GM12878 (cell line): ENCODE data around the gene EIF3B. TPM values are rescaled to one million over a fixed set of nuclear protein-coding genes. Genes with fewer than 3 reads are reported as not detected.

ENCODE experiments used
- ATAC-seq: fragments of 200-7000 bp; cut with Tn5 transposase; 3 replicates; pipeline ENCODE4 v1.9.1; 2020; ENCODE audit warnings: mild to moderate bottlenecking, moderate library complexity
- BruUV-seq: library from RNA; stranded (reverse); fragments of 400-500 nt; replicated peaks from 2 replicates; lab custom pipeline; 2021; lab: Mats Ljungman, UMichigan
- CTCF ChIA-PET: fragments of 300-600 bp; sonication (Branson Sonifier 250); formaldehyde crosslinking; extraction: SDS; loops from one replicate; lab custom pipeline; 2021; ENCODE audit warnings: inconsistent platforms; lab: Yijun Ruan, JAX
- POLR2A ChIA-PET: fragments of 350-600 bp; formaldehyde crosslinking; extraction: SDS; loops from one replicate; lab custom pipeline; 2021; ENCODE audit warnings: inconsistent platforms; lab: Charles Lee
- RAD21 ChIA-PET: fragments of 300-600 bp; sonication (Branson Sonifier 250); formaldehyde crosslinking; loops from one replicate; lab custom pipeline; 2023; ENCODE audit warnings: antibody characterized with exemption; ENCODE audit not compliant: unreplicated experiment; lab: Charles Lee
- SMC1A ChIA-PET: fragments of 300-600 bp; sonication (Branson Sonifier 250); formaldehyde crosslinking; loops from one replicate; lab custom pipeline; 2023; ENCODE audit not compliant: unreplicated experiment, uncharacterized antibody; lab: Charles Lee
- DNase-seq: peaks from one replicate; pipeline ENCODE4 v3.0.0-alpha.2; 2011; ENCODE audit warnings: low read depth, low spot score
- FAIRE-seq: peaks from 3 replicates; lab custom pipeline; 2011; peaks lifted over from hg19 to GRCh38; lab: Jason Lieb, UNC
- H2AFZ ChIP-seq: 2 replicates; pipeline ENCODE4 v1.6.0; 2011; ENCODE audit warnings: low read depth, low read length, control low read depth; ENCODE audit not compliant: control insufficient read depth
- H3K27ac ChIP-seq: 2 replicates; pipeline ENCODE4 v1.5.1; 2011; ENCODE audit warnings: control low read depth; ENCODE audit not compliant: control insufficient read depth, insufficient read depth
- H3K27me3 ChIP-seq, 2 experiments: replicated peaks in 1 of 2; 2 replicates each; pipeline versions ENCODE4 v1.6.0 to v1.6.1; 2011; ENCODE audit warnings: low read length in 1 of 2; ENCODE audit not compliant: control insufficient read depth in 2 of 2, insufficient read depth in 2 of 2
- H3K36me3 ChIP-seq, 2 experiments: 2 replicates each; pipeline ENCODE4 v1.5.1; 2011; ENCODE audit warnings: low read length in 1 of 2; ENCODE audit not compliant: control insufficient read depth in 2 of 2, insufficient read depth in 2 of 2
- H3K4me1 ChIP-seq: 2 replicates; pipeline ENCODE4 v1.6.1; 2011; ENCODE audit warnings: mild to moderate bottlenecking, low read length, moderate library complexity, mixed read lengths; ENCODE audit not compliant: control insufficient read depth, insufficient read depth
- H3K4me2 ChIP-seq: 2 replicates; pipeline ENCODE4 v1.6.0; 2011; ENCODE audit warnings: control low read depth; ENCODE audit not compliant: control insufficient read depth, insufficient read depth
- H3K4me3 ChIP-seq: fragments of 200-600 bp; sonication (generic); 2 replicates; pipeline ENCODE4 v1.5.1; 2016
- H3K79me2 ChIP-seq: 2 replicates; pipeline ENCODE4 v1.6.0; 2011; ENCODE audit warnings: low read length; ENCODE audit not compliant: control insufficient read depth, insufficient read depth
- H3K9ac ChIP-seq: 2 replicates; pipeline ENCODE4 v1.8.0; 2011; ENCODE audit warnings: low read length, control low read depth, mixed read lengths; ENCODE audit not compliant: control insufficient read depth, insufficient read depth
- H3K9me3 ChIP-seq: replicated peaks from 3 replicates; pipeline ENCODE4 v1.5.1; 2011; ENCODE audit warnings: mild to moderate bottlenecking, low read length; ENCODE audit not compliant: control insufficient read depth, insufficient read depth
- H4K20me1 ChIP-seq: 2 replicates; pipeline ENCODE4 v1.6.0; 2011; ENCODE audit not compliant: control insufficient read depth, insufficient read depth
- BRCA1 ChIP-seq: IDR thresholded peaks from 2 replicates; pipeline ENCODE4 v1.6.1; 2011; ENCODE audit warnings: low read depth, low read length, improper control_type of control experiment
- CHD4 ChIP-seq: fragments of 200-600 bp; sonication (generic); IDR thresholded peaks from 2 replicates; pipeline ENCODE4 v1.6.1; 2016; ENCODE audit warnings: mild to moderate bottlenecking
- FOXK2 ChIP-seq: fragments of 450-650 bp; IDR thresholded peaks from 2 replicates; pipeline ENCODE4 v1.6.1; 2017; ENCODE audit warnings: mild to moderate bottlenecking, moderate library complexity
- JUND ChIP-seq: IDR thresholded peaks from 2 replicates; pipeline ENCODE4 v1.6.1; 2012; ENCODE audit warnings: low read depth, mild to moderate bottlenecking, low read length, improper control_type of control experiment, moderate library complexity
- MTA2 ChIP-seq: fragments of 450-650 bp; IDR thresholded peaks from 2 replicates; pipeline ENCODE4 v1.6.1; 2016; ENCODE audit warnings: low read depth, mild to moderate bottlenecking, moderate library complexity
- NBN ChIP-seq: fragments of 450-650 bp; IDR thresholded peaks from 2 replicates; pipeline ENCODE4 v1.6.1; 2016
- PAX5 ChIP-seq: IDR thresholded peaks from 2 replicates; pipeline ENCODE4 v1.6.1; 2011; ENCODE audit warnings: low read depth, low read length, borderline replicate concordance
- SKIL ChIP-seq: fragments of 450-650 bp; IDR thresholded peaks from 2 replicates; pipeline ENCODE4 v1.6.1; 2017; ENCODE audit warnings: mild to moderate bottlenecking, low read depth, inconsistent platforms; ENCODE audit not compliant: poor library complexity, severe bottlenecking
- SMAD5 ChIP-seq: IDR thresholded peaks from 2 replicates; pipeline ENCODE4 v1.6.1; 2016; ENCODE audit warnings: antibody characterized with exemption, low read depth
- SREBF1 ChIP-seq: IDR thresholded peaks from 2 replicates; pipeline ENCODE4 v1.6.1; 2012; ENCODE audit warnings: mild to moderate bottlenecking, low read length
- SUZ12 ChIP-seq: fragments of 200-600 bp; sonication (generic); IDR thresholded peaks from one replicate; pipeline ENCODE4 v1.6.1; 2018; ENCODE audit warnings: antibody characterized with exemption, mild to moderate bottlenecking; ENCODE audit not compliant: unreplicated experiment
- WGBS: methylation state at CpG from one replicate; pipeline ENCODE4 v1.1.6; 2016; ENCODE audit warnings: low lambda C conversion rate; ENCODE audit not compliant: insufficient replicate concordance, insufficient coverage; ENCODE audit errors: missing lambda C conversion rate; 5-methylcytosine and 5-hydroxymethylcytosine counted together
- in situ Hi-C: fragments of 300-500 bp; cut with MboI; formaldehyde crosslinking; loops from 9 replicates; pipeline ENCODE4 v1.14.3; 2018; ENCODE audit warnings: mixed read lengths
- intact Hi-C: fragments of 100-400 bp; cut with micrococcal nuclease; formaldehyde crosslinking; loops from one replicate; pipeline ENCODE4 v1.14.2; 2022; ENCODE audit not compliant: unreplicated experiment
- polyA plus RNA-seq, 11 experiments: library from polyadenylated mRNA; depleted of rRNA in 4 of 11; unstranded in 6 of 11; stranded (reverse) in 5 of 11; fragments of >200 nt; fragmentation: Nextera tagmentation in 4 of 11; fragmentation: Illumina TruSeq in 1 of 11; extraction: Ambion mirVana in 4 of 11; extraction: Trizol in 1 of 11; gene quantifications; 1 replicate in 1 of 11; 2 replicates in 10 of 11; pipeline versions ENCODE4 v1.2.1 to v1.2.3, GENCODE V29; 2011 to 2016; ENCODE audit warnings: inconsistent platforms in 2 of 11, missing spikeins in 2 of 11, low read depth in 1 of 11
- total RNA-seq, 4 experiments: library from RNA; depleted of rRNA in 3 of 4; stranded (reverse); fragments of >200 nt in 3 of 4; fragmentation: Illumina TruSeq in 1 of 4; extraction: Trizol in 1 of 4; gene quantifications; 2 replicates each; pipeline versions ENCODE4 v1.2.1 to v1.2.3, GENCODE V29; 2013 to 2021

EIF3B gene
- total and polyA plus RNA-seq, 10 of the 15 experiments (the other 5 are each of a cell fraction or from before 2014, with no cell fraction given): 17.6 to 275 (median 153) TPM

DNA sequence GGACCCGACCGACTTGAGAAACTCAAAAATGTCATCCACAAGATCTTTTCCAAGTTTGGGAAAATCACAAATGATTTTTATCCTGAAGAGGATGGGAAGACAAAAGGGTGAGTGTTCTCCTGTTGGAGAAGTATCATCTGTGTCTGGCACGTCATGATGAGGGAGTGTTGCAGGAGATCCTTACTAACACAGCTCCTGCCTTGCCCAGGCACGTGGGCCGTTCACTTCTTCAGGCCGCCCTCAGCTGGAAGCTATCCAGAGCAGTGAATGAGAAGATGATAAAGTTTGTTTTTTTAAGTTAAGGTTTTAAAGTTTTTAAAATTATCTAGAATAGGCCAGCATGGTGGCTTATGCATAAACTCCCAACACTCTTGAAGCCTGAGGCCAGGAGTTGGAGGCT is 6.2 kb downstream of the EIF3B start:
- DNase-seq (no peak), ATAC-seq (no peak), FAIRE-seq (no peak)
- ChIA-PET POLR2A (interaction anchor here (1.3 kb wide), 1 partner anchor 125 kb away, joined by 3 read pairs; no protein-coding TSS in a partner anchor), RAD21 (no interaction called here), SMC1A (no interaction called here), CTCF (interaction anchor here (0.7 to 2.0 kb wide), 2 partner anchors 108 to 782 kb away, joined by 4 to 5 read pairs; no protein-coding TSS in a partner anchor)
- Histone ChIP-seq H3K9ac (no peak overlapping the region), H3K79me2 (peaks cover 51% of the 10 kb centered on the region), H3K4me3 (no peak overlapping the region), H3K36me3 (peaks cover 25 to 30% of the 10 kb centered on the region in 2 experiments), H4K20me1 (peaks cover 3% of the 10 kb centered on the region; the same call in 1 of the 2 replicates), H3K27ac (no peak overlapping the region), H3K27me3 (no peaks in the 10 kb centered on the region), H3K4me1 (peaks cover 7% of the 10 kb centered on the region), H3K4me2 (no peak overlapping the region), H2AFZ (no peak overlapping the region), H3K9me3 (no peaks in the 10 kb centered on the region)
- in situ Hi-C loops (no loop called here), intact Hi-C loops (no loop called here)
- BruUV-seq: no TSS peak
- TF ChIP-seq JUND (no peak), CHD4 (no peak), BRCA1 (no peak), PAX5 (no peak)
- WGBS: 94% methylated on average over 6 of the region's 6 CpGs

GRCh38 chr7:2362385-2363088 is 7.9 kb downstream of the EIF3B start:
- intact Hi-C loops: no loop called here
- Histone ChIP-seq H3K9ac (no peak overlapping the region), H3K27ac (no peak overlapping the region), H3K79me2 (peaks cover 33% of the 10 kb centered on the region), H2AFZ (no peak overlapping the region), H3K36me3 (peaks cover 35 to 39% of the 10 kb centered on the region in 2 experiments), H3K4me2 (no peak overlapping the region), H3K27me3 (no peaks in the 10 kb centered on the region), H4K20me1 (no peaks in the 10 kb centered on the region), H3K4me1 (no peaks in the 10 kb centered on the region), H3K9me3 (no peaks in the 10 kb centered on the region), H3K4me3 (no peak overlapping the region)
- no TSS peak for BruUV-seq
- ChIA-PET SMC1A (interaction anchor here (1.0 kb wide), 1 partner anchor 25 kb away, joined by 3 read pairs; no protein-coding TSS in a partner anchor), CTCF (interaction anchor here (1.8 kb wide), 1 partner anchor 106 kb away, joined by 5 read pairs; no protein-coding TSS in a partner anchor), RAD21 (no interaction called here), POLR2A (no interaction called here)
- WGBS: 93% methylated on average over 27 of the region's 27 CpGs
- DNase-seq (no peak), ATAC-seq (no peak), FAIRE-seq (no peak)
- TF ChIP-seq SKIL (no peak), MTA2 (no peak), SMAD5 (no peak), BRCA1 (no peak), SUZ12 (no peak), SREBF1 (no peak), FOXK2 (no peak), NBN (no peak)
- in situ Hi-C loops: no loop called here
